ENCODE results near the gene PTRH1.

The PTRH1 gene

GRCh38 chr9:127720031-127720864 lies 4.8 kb upstream of the PTRH1 start:
- DNase-seq (ENCODE audit: low spot score): no peak

GRCh38 chr9:127717766-127718165 lies 2.3 kb upstream of the PTRH1 start:
- DNase-seq (ENCODE audit: low spot score): no peak

GRCh38 chr9:127716412-127716811 lies 949 bp upstream of the PTRH1 start:
- no peak for DNase-seq (ENCODE audit: low spot score)

GRCh38 chr9:127714951-127715469 lies 453 bp downstream of the PTRH1 start:
- peak; percentile 15 for DNase-seq (ENCODE audit: low spot score)

- peak; percentile 9 for DNase-seq (ENCODE audit: low spot score)
Observed at GRCh38 chr9:127714020-127714750, 1.3 kb downstream of the PTRH1 start.

GRCh38 chr9:127712867-127713266 lies 2.6 kb downstream of the PTRH1 start:
- no peak for DNase-seq (ENCODE audit: low spot score)

- DNase-seq (ENCODE audit: low spot score): no peak
Observed at GRCh38 chr9:127712371-127712770, 3.1 kb downstream of the PTRH1 start.

GRCh38 chr9:127711831-127712274 lies 3.6 kb downstream of the PTRH1 start:
- DNase-seq (ENCODE audit: low spot score): no peak

GRCh38 chr9:127711226-127711701 lies 4.2 kb downstream of the PTRH1 start:
- no peak for DNase-seq (ENCODE audit: low spot score)

GRCh38 chr9:127710204-127710783 lies 5.2 kb downstream of the PTRH1 start:
- no peak for DNase-seq (ENCODE audit: low spot score)

GRCh38 chr9:127708952-127709587 lies 6.4 kb downstream of the PTRH1 start:
- DNase-seq (ENCODE audit: low spot score): no peak

- DNase-seq (ENCODE audit: low spot score): peak; percentile 26
Observed at GRCh38 chr9:127707766-127708165, 7.7 kb downstream of the PTRH1 start.

- DNase-seq (ENCODE audit: low spot score): peak; percentile 40
Observed at GRCh38 chr9:127706836-127707241, 8.6 kb downstream of the PTRH1 start, which contains the start of gene CFAP157. Gene CFAP157, plus strand, starts transcription at chr9:127706988. Its CDS starts 44 bp downstream, at chr9:127707032.

- no peak for DNase-seq (ENCODE audit: low spot score)
Observed at GRCh38 chr9:127705577-127706379, 9.7 kb downstream of the PTRH1 start.

- DNase-seq (ENCODE audit: low spot score): no peak
Observed at GRCh38 chr9:127703289-127703946, 12.0 kb downstream of the PTRH1 start.

- DNase-seq (ENCODE audit: low spot score): no peak
Observed at GRCh38 chr9:127700594-127701255, 14.7 kb downstream of the PTRH1 start.

GRCh38 chr9:127700140-127700539 lies 15.3 kb downstream of the PTRH1 start:
- no peak for DNase-seq (ENCODE audit: low spot score)

- peak; percentile 94 for DNase-seq (ENCODE audit: low spot score)
Observed at GRCh38 chr9:127698985-127699670, 16.3 kb downstream of the PTRH1 start.

GRCh38 chr9:127698386-127698785 lies 17.1 kb downstream of the PTRH1 start:
- DNase-seq (ENCODE audit: low spot score): no peak
